ENCODE results near the gene CHADL.
"Not testable (repeated sequence)": the region's sequence is repeated elsewhere in the genome, so short reads cannot be mapped to it uniquely, and the experiment has no call there.

The CHADL gene

DNA sequence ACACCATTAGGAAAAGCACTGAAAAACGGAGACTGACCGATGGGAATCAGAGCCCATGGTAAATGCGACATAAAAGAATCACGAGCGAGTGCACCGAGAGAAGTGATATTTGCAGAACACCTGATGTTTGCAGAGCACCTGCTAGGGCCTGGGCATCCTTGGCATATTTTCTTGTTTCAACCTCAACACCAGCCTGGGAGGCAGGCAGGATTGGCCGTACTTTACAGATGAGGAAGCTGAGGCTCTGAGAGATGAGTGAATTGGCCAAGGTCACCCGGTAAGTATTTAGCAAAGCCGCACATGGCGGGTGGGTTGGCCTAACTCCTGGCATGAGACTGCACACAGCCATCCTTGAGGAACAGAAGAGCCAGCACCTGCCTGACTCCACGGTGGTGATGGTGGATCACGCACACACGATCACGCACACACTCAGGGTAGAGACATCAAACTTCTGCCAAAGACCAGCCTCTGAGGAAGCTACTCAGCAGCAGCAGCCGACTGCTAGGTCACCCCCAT lies 21.6 kb upstream of the CHADL start:
- Histone ChIP-seq H3F3A (ENCODE audit: control insufficient read depth, insufficient read depth) (no peaks in the 10 kb centered on the region), H3K27ac (ENCODE audit: low read depth, low read length) (no peak overlapping the region), H3K4me1 (ENCODE audit: control insufficient read depth, low read length) (no peaks in the 10 kb centered on the region), H3K36me3 (ENCODE audit: control insufficient read depth, low read length) (peaks cover 90% of the 10 kb centered on the region), H3K4me3 (ENCODE audit: low read length) (no peak overlapping the region), H3K9me2 (replicated peaks; ENCODE audit: control insufficient read depth, low read length) (no peaks in the 10 kb centered on the region), H3K4me2 (ENCODE audit: low read length) (no peak overlapping the region), H3K79me2 (ENCODE audit: control insufficient read depth, low read length) (no peaks in the 10 kb centered on the region; the same call in none of the 2 replicates), H3K9me3 (ENCODE audit: control insufficient read depth, insufficient read depth, low read length) (no peaks in the 10 kb centered on the region), H4K20me1 (ENCODE audit: control insufficient read depth, insufficient read depth, low read depth, low read length) (no peaks in the 10 kb centered on the region), H3K27me3 (ENCODE audit: control insufficient read depth, low read length) (no peaks in the 10 kb centered on the region)
- TF ChIP-seq, protein P1, sequence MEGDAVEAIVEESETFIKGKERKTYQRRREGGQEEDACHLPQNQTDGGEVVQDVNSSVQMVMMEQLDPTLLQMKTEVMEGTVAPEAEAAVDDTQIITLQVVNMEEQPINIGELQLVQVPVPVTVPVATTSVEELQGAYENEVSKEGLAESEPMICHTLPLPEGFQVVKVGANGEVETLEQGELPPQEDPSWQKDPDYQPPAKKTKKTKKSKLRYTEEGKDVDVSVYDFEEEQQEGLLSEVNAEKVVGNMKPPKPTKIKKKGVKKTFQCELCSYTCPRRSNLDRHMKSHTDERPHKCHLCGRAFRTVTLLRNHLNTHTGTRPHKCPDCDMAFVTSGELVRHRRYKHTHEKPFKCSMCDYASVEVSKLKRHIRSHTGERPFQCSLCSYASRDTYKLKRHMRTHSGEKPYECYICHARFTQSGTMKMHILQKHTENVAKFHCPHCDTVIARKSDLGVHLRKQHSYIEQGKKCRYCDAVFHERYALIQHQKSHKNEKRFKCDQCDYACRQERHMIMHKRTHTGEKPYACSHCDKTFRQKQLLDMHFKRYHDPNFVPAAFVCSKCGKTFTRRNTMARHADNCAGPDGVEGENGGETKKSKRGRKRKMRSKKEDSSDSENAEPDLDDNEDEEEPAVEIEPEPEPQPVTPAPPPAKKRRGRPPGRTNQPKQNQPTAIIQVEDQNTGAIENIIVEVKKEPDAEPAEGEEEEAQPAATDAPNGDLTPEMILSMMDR (IDR thresholded peaks at IDR 0.05; ENCODE audit: low read depth, low read length, poor library complexity, severe bottlenecking) = no peak
- TF ChIP-seq EZH2phosphoT487 (IDR thresholded peaks at IDR 0.05; ENCODE audit: borderline replicate concordance, low read length) = no peak

DNA sequence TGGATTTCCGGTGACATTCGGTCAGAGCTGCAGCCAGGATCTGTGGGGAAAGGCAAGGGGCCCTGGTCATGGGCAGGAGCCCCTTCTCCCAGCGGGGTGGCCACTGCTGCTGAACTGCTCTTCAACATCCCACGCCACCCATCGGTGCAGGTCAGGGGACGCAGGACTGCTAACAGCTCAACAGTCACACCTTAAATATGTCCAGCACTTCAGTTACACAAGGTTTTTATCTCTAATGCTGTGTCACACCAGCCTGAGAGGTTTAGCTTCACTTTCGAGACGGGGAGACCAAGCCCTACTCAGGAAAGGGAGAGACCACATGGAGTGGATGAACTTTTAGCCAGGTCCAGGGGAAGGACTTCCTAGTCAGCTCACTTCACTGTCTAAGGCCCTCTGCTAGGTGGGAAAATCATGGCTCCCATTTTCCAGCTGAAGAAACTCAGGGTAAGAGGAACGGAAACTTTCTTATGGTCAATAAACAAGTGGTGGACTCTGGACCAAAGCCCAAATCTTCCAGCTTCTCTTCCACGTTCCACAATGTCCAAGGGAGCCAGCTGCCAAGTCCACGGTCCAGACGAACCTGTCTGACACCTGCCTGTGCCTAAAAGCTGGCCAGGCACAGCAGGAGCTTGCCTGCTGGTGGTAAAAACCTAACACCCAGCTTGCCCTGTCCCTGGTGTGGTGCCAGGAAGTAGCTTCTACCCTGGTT lies 21.0 kb upstream of the CHADL start:
- Histone ChIP-seq H3F3A (ENCODE audit: control insufficient read depth, insufficient read depth) (no peaks in the 10 kb centered on the region), H3K79me2 (ENCODE audit: control insufficient read depth, low read length) (no peaks in the 10 kb centered on the region; the same call in none of the 2 replicates), H3K9me3 (ENCODE audit: control insufficient read depth, insufficient read depth, low read length) (no peaks in the 10 kb centered on the region), H4K20me1 (ENCODE audit: control insufficient read depth, insufficient read depth, low read depth, low read length) (no peaks in the 10 kb centered on the region), H3K27me3 (ENCODE audit: control insufficient read depth, low read length) (no peaks in the 10 kb centered on the region), H3K9me2 (replicated peaks; ENCODE audit: control insufficient read depth, low read length) (no peaks in the 10 kb centered on the region), H3K36me3 (ENCODE audit: control insufficient read depth, low read length) (peaks cover 92% of the 10 kb centered on the region), H3K27ac (ENCODE audit: low read depth, low read length) (no peak overlapping the region), H3K4me1 (ENCODE audit: control insufficient read depth, low read length) (no peaks in the 10 kb centered on the region), H3K4me3 (ENCODE audit: low read length) (no peak overlapping the region), H3K4me2 (ENCODE audit: low read length) (no peak overlapping the region)
- TF ChIP-seq, protein P1 (IDR thresholded peaks at IDR 0.05; ENCODE audit: low read depth, low read length, poor library complexity, severe bottlenecking) = no peak
- no peak for TF ChIP-seq EZH2phosphoT487 (IDR thresholded peaks at IDR 0.05; ENCODE audit: borderline replicate concordance, low read length)

DNA sequence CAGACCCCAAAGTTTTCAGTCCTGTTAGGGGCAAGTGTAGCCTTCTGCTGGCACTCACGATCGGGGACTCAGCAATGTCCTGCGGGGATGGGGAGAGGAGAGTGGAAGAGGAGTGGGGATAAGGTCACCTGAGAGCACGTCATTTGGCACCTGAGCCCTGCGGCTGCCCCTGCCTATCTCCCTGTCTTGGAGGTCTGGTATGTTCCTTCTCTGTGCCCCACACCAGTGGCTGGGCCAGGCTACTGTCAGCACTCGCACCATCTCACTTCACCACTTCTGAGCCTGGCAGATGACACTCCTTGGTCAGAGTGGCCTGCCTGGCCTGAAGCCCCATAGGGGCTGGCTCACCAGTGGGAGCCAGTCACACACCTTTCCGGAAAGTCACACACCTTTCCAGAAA lies 20.1 kb upstream of the CHADL start:
- peaks cover 95% of the 10 kb centered on the region for H3K36me3 ChIP-seq (ENCODE audit: control insufficient read depth, low read length)
- H3F3A ChIP-seq (ENCODE audit: control insufficient read depth, insufficient read depth) = no peaks in the 10 kb centered on the region
- H4K20me1 ChIP-seq (ENCODE audit: control insufficient read depth, insufficient read depth, low read depth, low read length) = no peaks in the 10 kb centered on the region
- H3K9me2 ChIP-seq (replicated peaks; ENCODE audit: control insufficient read depth, low read length) = no peaks in the 10 kb centered on the region
- H3K27ac ChIP-seq (ENCODE audit: low read depth, low read length) = no peak overlapping the region
- no peak for TF ChIP-seq EZH2phosphoT487 (IDR thresholded peaks at IDR 0.05; ENCODE audit: borderline replicate concordance, low read length)
- no peak overlapping the region for H3K4me3 ChIP-seq (ENCODE audit: low read length)
- no peaks in the 10 kb centered on the region for H3K4me1 ChIP-seq (ENCODE audit: control insufficient read depth, low read length)
- H3K27me3 ChIP-seq (ENCODE audit: control insufficient read depth, low read length) = no peaks in the 10 kb centered on the region
- H3K9me3 ChIP-seq (ENCODE audit: control insufficient read depth, insufficient read depth, low read length) = no peaks in the 10 kb centered on the region
- no peaks in the 10 kb centered on the region; the same call in none of the 2 replicates for H3K79me2 ChIP-seq (ENCODE audit: control insufficient read depth, low read length)
- H3K4me2 ChIP-seq (ENCODE audit: low read length) = no peak overlapping the region

DNA sequence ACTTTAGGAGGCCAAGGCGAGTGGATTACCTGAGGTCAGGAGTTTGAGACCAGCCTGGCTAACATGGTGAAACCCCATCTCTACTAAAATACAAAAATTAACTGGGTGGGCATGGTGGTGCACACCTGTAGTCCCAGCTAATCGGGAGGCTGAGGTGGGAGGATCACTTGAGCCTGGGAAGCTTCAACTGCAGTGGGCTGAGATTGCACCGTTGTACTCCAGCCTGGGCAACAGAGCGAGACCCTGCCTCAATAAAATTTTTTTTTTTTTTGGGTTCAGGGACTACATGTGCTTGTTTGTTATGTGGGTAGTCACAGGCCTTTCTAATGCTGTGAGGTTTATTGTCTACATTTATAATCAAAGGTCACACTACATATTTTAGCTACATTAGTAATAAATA lies 19.0 kb upstream of the CHADL start:
- H3K27me3 ChIP-seq (ENCODE audit: control insufficient read depth, low read length); H3K4me1 ChIP-seq (ENCODE audit: control insufficient read depth, low read length); H3K9me2 ChIP-seq (replicated peaks; ENCODE audit: control insufficient read depth, low read length); H3K9me3 ChIP-seq (ENCODE audit: control insufficient read depth, insufficient read depth, low read length); H3K27ac ChIP-seq (ENCODE audit: low read depth, low read length); H4K20me1 ChIP-seq (ENCODE audit: control insufficient read depth, insufficient read depth, low read depth, low read length); H3K4me2 ChIP-seq (ENCODE audit: low read length); H3F3A ChIP-seq (ENCODE audit: control insufficient read depth, insufficient read depth); H3K4me3 ChIP-seq (ENCODE audit: low read length); H3K79me2 ChIP-seq (ENCODE audit: control insufficient read depth, low read length): not testable (repeated sequence)
- H3K36me3 ChIP-seq (ENCODE audit: control insufficient read depth, low read length) = peaks cover 96% of the 10 kb centered on the region

Measured in DOHH2 (cell line).